Measurements from ENCODE around the gene TBC1D22A.

TBC1D22A gene

GRCh38 chr22:46934746-46935491, 172.5 kb downstream of the TBC1D22A start:
- DNase-seq (ENCODE audit: low read depth) = no peak

- no peak for DNase-seq (ENCODE audit: low read depth)
These were observed 173.3 kb downstream of the TBC1D22A start for GRCh38 chr22:46935506-46936377.

- no peak for DNase-seq (ENCODE audit: low read depth)
These were observed 174.0 kb downstream of the TBC1D22A start for GRCh38 chr22:46936378-46936903.

DNA sequence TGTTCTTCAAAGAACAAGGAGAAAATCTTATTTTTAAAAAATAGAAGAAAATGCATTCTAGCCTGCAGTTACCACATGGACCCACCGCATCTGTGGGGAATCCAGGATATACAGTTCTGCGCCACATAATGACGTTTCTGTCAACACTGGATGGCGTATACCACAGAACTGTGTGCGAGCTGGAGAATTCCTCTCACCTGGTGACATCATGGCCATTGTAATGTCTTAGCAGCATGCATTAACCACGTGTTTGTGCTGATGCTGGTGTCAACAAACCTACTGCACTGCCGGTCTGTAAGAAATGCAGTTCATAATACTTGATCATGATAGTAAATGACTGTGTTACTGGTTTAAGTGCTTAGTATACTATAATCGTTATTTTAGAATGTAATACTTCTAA, 174.7 kb downstream of the TBC1D22A start:
- no peak for DNase-seq (ENCODE audit: low read depth)

DNA sequence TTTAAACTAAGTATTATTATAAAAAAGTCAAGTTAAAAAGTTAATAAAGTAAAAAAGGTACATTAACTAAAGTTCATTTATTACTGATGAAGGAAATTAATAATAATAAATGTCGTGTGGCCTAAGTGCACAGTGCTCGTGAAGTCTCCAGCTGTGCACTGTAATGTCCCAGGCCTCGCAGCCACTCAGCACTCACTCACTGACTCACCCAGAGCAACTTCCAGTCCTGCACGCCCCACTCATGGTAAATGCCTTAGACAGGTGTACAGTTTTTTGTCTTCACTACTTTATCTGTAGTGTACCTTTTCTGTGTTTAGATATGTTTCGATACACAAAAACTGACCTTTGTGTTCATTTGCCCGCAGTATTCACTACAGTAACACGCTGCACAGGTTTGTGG, 175.5 kb downstream of the TBC1D22A start:
- no peak for DNase-seq (ENCODE audit: low read depth)

DNA sequence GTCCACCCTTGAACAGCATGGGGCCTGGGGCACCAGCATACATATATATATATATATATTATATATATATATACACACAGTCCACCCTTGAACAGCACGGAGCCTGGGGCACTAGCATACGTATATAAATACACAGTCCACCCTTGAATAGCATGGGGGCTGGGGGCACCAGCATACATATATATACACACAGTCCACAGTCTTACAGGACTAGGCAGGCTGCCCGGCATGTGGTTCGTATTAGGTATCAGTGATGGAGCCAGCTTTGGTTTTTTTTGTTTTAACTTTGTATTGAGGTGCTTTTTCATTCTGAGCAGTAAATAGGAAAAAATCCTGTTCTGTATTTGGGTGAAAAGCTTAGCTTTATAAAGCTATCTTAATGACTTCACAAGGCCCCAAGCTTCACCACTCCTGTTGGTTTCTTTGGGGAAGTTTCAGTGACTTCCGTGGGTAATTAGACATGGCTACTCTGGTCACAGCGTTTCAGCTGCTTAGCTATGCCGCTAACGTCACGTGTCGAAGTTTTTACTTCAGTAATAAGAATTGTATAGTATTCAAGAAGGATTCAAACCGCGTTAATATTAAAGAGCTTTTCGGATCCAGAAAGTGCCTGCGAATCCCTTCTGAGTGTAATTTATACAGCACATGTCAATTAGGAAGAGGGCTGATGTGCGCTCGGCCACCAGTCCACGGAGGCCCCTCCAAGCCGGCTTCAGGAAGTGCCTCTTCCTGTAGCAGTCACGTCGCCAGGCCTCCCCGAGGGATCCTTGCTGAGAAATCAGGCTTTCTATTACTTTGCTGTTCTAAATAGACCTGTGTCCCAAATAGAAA, 179.7 kb downstream of the TBC1D22A start:
- DNase-seq (ENCODE audit: low read depth) = no peak

DNA sequence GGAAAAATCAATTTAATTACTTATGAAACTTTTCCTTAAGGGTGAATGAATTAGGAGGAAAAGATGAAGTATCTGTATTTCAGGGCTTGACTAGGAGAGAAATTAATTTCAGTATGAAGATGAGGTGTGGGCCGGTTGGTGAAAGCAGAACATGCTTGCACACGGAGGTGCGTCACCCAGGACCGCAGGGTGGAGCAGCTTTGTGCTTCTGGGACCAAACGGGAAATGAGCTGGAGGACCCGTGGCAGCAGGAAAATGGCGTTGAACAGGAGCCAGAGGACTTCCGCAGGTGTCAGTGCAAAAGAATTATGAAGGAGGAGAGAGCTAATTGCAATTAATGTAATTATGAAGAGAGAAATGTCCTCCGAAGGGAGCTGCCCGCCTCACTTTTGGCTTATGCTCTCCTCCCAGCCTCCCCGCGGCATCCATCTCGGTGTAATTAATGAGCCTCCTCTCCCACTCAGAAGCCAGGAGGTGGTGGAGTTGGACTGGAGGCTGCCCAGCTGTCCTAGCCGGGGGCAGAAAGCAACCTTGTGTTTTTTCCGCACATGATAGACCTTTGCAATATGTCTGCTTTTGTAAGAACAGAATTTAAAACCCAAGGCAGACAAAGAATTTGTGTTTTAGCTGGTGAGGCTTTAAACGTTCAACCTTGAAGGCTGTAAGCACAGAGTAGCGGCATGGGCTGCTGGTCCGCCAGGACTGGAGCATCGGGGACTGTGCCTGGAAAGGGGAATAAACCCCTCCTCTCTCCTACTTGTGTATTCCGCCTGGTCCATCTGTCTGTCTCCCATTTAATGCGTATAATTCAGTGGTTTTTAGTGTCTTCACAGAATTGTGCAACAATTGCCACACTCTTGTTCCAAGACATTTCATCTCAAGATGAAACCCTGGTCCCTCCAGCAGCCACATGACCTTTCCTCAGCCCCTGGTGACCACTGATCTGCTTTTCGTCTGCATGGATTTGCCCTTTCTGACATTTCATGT, 180.6 kb downstream of the TBC1D22A start:
- no peak for DNase-seq (ENCODE audit: low read depth)

DNA sequence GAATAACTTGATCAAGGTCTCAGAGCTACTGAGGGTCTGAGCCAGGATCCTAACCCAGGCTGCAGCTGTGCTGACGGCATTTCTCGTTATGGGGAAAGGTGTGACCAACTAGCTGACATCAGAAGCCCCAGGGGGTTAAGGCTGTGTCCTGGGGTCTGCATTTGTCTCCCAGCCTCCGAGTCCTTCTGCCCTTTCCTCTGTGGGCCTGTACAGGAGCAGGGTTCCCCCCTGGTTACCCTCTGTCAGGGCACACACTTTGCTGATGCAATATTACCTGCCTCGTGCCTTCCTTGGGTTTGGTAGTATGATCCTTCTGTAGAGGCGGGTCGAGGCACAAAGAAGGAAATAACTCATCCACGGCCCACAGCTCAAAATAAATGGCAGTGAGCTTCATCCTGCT, 183.0 kb downstream of the TBC1D22A start:
- DNase-seq (ENCODE audit: low read depth) = no peak

- no peak for DNase-seq (ENCODE audit: low read depth)
These were observed 184.0 kb downstream of the TBC1D22A start for GRCh38 chr22:46946383-46946962.

DNA sequence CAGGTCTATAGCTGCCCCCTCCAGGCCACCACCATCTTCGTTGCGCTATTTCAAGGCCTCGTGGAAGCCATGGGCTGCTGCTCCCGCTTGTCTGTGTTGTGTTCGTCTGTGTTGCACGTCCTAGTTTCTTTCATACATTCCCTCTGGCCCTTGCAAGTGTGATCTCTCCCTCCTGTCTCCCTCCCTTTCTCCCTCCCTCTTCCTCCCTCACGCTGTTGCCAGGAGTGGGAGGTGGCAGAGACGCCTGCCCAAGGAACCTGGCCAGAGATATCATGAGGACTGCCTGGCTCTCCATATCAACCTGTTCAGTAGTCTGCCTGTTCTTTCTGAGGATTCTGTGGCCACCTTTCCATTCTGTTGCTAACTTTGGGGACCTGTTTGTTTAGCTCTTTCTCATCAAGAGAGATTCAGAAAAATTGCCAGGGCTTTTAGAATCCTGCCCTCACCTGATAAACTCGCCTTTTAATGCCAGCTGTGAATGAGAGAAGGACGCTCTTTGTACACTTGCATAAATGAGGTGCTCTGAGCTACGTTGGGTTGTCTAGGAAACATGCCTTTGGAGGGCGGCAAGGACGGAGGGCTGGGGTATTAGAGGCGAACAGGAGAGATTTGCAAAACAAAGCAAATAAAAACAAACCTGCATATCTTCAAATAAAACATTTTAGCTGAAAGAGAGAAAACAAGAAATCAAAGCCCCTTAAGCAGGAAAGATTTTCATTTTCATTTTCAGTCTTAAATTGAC, 185.2 kb downstream of the TBC1D22A start:
- DNase-seq (ENCODE audit: low read depth) = no peak

DNA sequence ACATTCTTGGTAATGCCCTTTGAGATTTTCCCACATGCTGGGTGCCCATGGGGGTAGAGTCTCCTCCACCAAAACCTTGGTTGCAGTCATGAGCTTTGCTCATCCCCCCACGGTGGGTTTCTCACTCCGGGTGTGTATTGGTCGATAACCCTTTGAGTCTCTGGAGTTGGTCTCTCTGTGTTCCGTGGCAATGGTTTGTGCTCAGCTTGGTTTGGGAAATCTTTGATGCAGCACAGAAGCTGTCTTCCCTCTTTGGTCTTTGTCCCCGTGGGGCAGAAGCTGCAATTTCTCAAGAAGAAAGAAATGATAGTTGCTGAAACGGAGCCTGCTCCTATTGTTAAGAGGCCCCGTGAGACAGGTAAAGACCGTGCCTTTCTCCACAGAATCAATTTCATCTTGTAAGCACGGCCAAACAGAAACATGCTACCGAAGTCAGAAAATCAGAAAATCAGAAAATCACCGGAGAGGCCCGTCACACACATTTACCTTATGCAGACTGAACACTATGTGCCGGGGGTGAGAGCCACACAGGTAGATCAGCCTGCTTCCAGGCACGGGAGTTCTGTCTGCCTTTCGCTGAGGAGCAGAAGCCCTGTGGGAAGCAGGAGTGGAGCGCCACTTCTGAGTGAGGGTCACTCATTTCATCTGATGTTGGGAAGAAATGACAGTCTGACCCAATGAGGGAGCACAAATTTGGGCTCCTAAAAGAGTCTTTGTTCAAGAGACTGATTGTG, 186.1 kb downstream of the TBC1D22A start:
- DNase-seq (ENCODE audit: low read depth) = no peak

- no peak for DNase-seq (ENCODE audit: low read depth)
These were observed 188.9 kb downstream of the TBC1D22A start for GRCh38 chr22:46951350-46951749.

DNA sequence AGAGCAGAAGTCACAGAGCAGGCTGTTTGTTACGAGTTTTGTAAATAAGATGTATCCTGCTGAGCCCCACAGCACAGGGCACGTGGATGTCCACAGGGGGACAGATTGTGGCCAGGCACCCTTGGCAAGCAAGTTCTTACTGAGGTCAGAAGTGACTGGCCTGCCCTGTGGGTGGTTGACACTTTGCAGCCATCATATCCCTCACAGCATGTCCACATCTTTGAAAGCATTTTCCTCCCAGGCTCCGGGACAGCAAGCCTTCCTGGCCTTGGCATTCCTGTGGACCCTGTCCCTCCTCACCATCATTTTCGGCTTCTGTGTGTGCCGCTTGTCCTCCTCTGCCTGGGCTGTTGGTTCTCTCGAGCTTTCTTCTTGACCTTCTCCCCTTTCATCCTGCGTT, 189.5 kb downstream of the TBC1D22A start:
- DNase-seq (ENCODE audit: low read depth) = no peak

GRCh38 chr22:46953968-46954765, 191.7 kb downstream of the TBC1D22A start:
- no peak for DNase-seq (ENCODE audit: low read depth)

- DNase-seq (ENCODE audit: low read depth) = no peak
These were observed 192.3 kb downstream of the TBC1D22A start for GRCh38 chr22:46954781-46955180.

DNA sequence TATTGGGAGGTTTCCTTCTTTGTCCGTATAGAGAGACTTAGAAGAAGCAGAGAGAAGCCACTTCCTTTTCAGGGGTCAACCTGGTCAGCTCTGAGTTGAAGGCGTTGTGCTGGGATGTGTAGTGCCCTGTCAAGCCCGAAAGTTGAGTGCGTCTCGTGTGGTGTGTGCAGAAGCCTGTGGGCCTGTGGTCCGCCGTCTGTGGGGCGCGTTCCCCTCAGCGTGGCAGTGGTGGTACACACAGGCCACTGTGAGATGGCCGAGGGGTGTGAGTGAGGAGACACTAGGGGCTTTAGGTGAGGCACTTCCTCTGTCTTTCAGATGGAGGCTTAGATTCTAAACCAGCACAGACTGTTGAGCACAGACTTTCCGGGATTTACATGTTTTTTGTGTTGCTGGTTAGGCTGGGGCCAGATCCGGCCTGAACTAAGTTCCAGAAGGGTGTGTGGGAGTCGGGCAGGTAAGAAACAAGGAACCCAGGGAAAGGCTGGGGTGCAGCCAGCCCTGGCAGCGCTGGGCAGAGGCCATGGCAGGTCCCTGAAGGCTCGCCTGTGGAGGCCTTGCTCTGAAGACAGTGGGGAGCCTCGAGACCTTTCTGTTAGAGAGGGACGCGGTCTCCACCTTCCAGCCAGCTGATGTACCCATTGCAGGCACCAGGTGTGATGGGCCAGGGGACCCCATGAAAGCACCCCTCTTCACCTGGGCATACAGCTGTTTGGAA, 194.2 kb downstream of the TBC1D22A start:
- DNase-seq (ENCODE audit: low read depth) = no peak

- DNase-seq (ENCODE audit: low read depth) = no peak
These were observed 195.1 kb downstream of the TBC1D22A start for GRCh38 chr22:46957521-46957920.

GRCh38 chr22:46958191-46958590, 195.7 kb downstream of the TBC1D22A start:
- no peak for DNase-seq (ENCODE audit: low read depth)

All from activated T-cell treated with anti-CD3 and anti-CD28 coated beads for 1 hour (primary cell).